ENCODE data around the gene SMIM24.
"Not testable (repeated sequence)": the region's sequence is repeated elsewhere in the genome, so short reads cannot be mapped to it uniquely, and the experiment has no call there.

Gene SMIM24

GRCh38 chr19:3454656-3455392, 25.5 kb downstream of the SMIM24 start:
- DNase-seq = no peak

GRCh38 chr19:3453840-3454239, 26.5 kb downstream of the SMIM24 start:
- DNase-seq = no peak

- DNase-seq = not testable (repeated sequence)
Measured at GRCh38 chr19:3452942-3453214, 27.4 kb downstream of the SMIM24 start.

GRCh38 chr19:3452171-3452941, 28.0 kb downstream of the SMIM24 start:
- no peak for DNase-seq

GRCh38 chr19:3451451-3451866, 28.9 kb downstream of the SMIM24 start:
- no peak for DNase-seq

- no peak for DNase-seq
Measured at GRCh38 chr19:3450796-3451411, 29.4 kb downstream of the SMIM24 start.

- no peak for DNase-seq
Measured at GRCh38 chr19:3448616-3449334, 31.6 kb downstream of the SMIM24 start.

- DNase-seq = not testable (repeated sequence)
Measured at GRCh38 chr19:3446657-3447056, 33.7 kb downstream of the SMIM24 start.

GRCh38 chr19:3444695-3445234, 35.6 kb downstream of the SMIM24 start:
- DNase-seq = no peak

- DNase-seq = no peak
Measured at GRCh38 chr19:3443840-3444694, 36.3 kb downstream of the SMIM24 start.

GRCh38 chr19:3442487-3443071, 37.7 kb downstream of the SMIM24 start:
- DNase-seq = no peak

GRCh38 chr19:3441986-3442329, 38.4 kb downstream of the SMIM24 start:
- DNase-seq = no peak

GRCh38 chr19:3441089-3441985, 39.0 kb downstream of the SMIM24 start:
- DNase-seq = no peak

GRCh38 chr19:3440082-3440481, 40.2 kb downstream of the SMIM24 start:
- peak; percentile 45 for DNase-seq

- peak; percentile 92 for DNase-seq
Measured at GRCh38 chr19:3434630-3435553, 45.4 kb downstream of the SMIM24 start.

- DNase-seq = no peak
Measured at GRCh38 chr19:3433805-3434540, 46.4 kb downstream of the SMIM24 start.

GRCh38 chr19:3433313-3433712, 47.0 kb downstream of the SMIM24 start:
- no peak for DNase-seq

GRCh38 chr19:3431760-3432397, 48.4 kb downstream of the SMIM24 start:
- no peak for DNase-seq

GRCh38 chr19:3430366-3430680, 50.0 kb downstream of the SMIM24 start:
- not testable (repeated sequence) for DNase-seq

Measured in activated T-cell treated with anti-CD3 and anti-CD28 coated beads for 4 hours (primary cell).